ENCODE measurements around the gene CBFA2T2.

The CBFA2T2 gene

GRCh38 chr20:33679758-33680485 is 190.0 kb downstream of the CBFA2T2 start:
- H3K27me3 Mint-ChIP-seq (ENCODE audit: low read depth, poor library complexity) = peaks cover 2% of the 10 kb centered on the region
- peaks cover 44% of the 10 kb centered on the region for H3K4me1 Mint-ChIP-seq
- no peak for DNase-seq
- TF ChIP-seq CTCF (IDR thresholded peaks at IDR 0.05) = no peak
- no peak overlapping the region for H3K4me3 Mint-ChIP-seq
- H3K9me3 Mint-ChIP-seq = no peaks in the 10 kb centered on the region
- H3K27ac Mint-ChIP-seq = no peak overlapping the region
- H3K36me3 Mint-ChIP-seq (ENCODE audit: low read depth) = peaks cover 27% of the 10 kb centered on the region

- Mint-ChIP-seq H3K27ac (no peak overlapping the region), H3K4me3 (no peak overlapping the region)
These were observed 190.8 kb downstream of the CBFA2T2 start for GRCh38 chr20:33680686-33681085.

GRCh38 chr20:33681288-33681687 is 191.4 kb downstream of the CBFA2T2 start:
- H3K27ac Mint-ChIP-seq = no peak overlapping the region
- TF ChIP-seq CTCF (IDR thresholded peaks at IDR 0.05) = no peak
- H3K4me3 Mint-ChIP-seq = no peak overlapping the region

More at GRCh38 chr20:33680686-33681085, 190.8 kb downstream of the CBFA2T2 start:
- Mint-ChIP-seq H3K9me3 (no peaks in the 10 kb centered on the region), H3K36me3 (ENCODE audit: low read depth) (peaks cover 27% of the 10 kb centered on the region), H3K4me1 (peaks cover 43% of the 10 kb centered on the region), H3K27me3 (ENCODE audit: low read depth, poor library complexity) (peaks cover 2% of the 10 kb centered on the region)
- DNase-seq = no peak
- TF ChIP-seq CTCF (IDR thresholded peaks at IDR 0.05) = no peak

GRCh38 chr20:33681728-33682353 is 191.9 kb downstream of the CBFA2T2 start:
- H3K36me3 Mint-ChIP-seq (ENCODE audit: low read depth) = peaks cover 21% of the 10 kb centered on the region
- H3K4me3 Mint-ChIP-seq = no peak overlapping the region
- H3K9me3 Mint-ChIP-seq = no peaks in the 10 kb centered on the region
- no peak for TF ChIP-seq CTCF (IDR thresholded peaks at IDR 0.05)
- H3K27me3 Mint-ChIP-seq (ENCODE audit: low read depth, poor library complexity) = peaks cover 2% of the 10 kb centered on the region
- no peak overlapping the region for H3K27ac Mint-ChIP-seq
- no peak for DNase-seq
- H3K4me1 Mint-ChIP-seq = peaks cover 39% of the 10 kb centered on the region

More at GRCh38 chr20:33681288-33681687, 191.4 kb downstream of the CBFA2T2 start:
- DNase-seq = no peak
- Mint-ChIP-seq H3K9me3 (no peaks in the 10 kb centered on the region), H3K27me3 (ENCODE audit: low read depth, poor library complexity) (peaks cover 2% of the 10 kb centered on the region), H3K36me3 (ENCODE audit: low read depth) (peaks cover 26% of the 10 kb centered on the region), H3K4me1 (peaks cover 37% of the 10 kb centered on the region)

GRCh38 chr20:33684533-33685327 is 194.8 kb downstream of the CBFA2T2 start:
- H3K4me3 Mint-ChIP-seq = peak overlapping the region; percentile 79
- peak; percentile 48 for DNase-seq
- H3K36me3 Mint-ChIP-seq (ENCODE audit: low read depth) = no peaks in the 10 kb centered on the region
- peaks cover 40% of the 10 kb centered on the region for H3K4me1 Mint-ChIP-seq
- no peak for TF ChIP-seq CTCF (IDR thresholded peaks at IDR 0.05)
- H3K9me3 Mint-ChIP-seq = no peaks in the 10 kb centered on the region
- peak overlapping the region; percentile 40 for H3K27ac Mint-ChIP-seq
- peaks cover 5% of the 10 kb centered on the region for H3K27me3 Mint-ChIP-seq (ENCODE audit: low read depth, poor library complexity)
